ENCODE results near the gene CDC6.

Gene CDC6

DNA sequence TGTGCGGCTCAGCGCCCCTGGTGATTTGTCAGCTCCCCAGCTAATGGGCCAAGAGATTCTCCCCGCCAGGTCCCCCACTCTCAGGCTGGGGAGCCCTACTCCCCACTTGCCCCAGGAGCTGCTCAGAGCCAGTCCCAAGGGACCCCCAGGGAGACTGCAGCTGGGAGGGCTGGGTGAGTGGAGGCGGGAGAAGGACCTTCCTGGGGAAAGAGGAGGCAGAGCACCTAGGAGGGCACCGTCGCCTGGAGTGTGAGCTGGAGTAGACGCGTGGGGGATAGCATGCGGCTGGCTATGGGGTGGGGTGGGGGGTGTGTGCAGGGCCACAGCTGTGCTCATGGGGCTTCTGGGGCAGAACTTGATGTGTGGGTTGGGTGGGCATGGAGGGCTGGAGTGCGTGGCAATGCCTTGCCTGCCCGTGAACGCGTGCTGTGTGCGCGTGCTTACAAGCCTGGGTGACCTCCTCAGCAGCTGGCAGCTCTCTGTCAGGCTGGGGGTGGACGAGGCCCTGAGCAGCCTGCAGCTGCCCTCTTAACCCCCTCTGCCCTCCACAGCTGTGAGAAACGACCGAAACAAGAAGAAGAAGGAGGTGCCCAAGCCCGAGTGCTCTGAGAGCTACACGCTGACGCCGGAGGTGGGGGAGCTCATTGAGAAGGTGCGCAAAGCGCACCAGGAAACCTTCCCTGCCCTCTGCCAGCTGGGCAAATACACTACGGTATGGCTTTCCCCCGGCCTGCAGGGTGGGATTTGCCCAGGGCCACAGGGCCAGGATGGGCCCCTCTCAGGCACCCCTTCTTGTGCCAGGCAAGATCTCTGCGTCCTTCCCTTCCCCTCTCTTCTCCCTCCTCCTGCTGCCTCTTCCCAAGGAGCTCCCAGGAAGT is 63.9 kb downstream of the CDC6 start:
- no peak for DNase-seq (ENCODE audit: low read depth in 2 of 2)

DNA sequence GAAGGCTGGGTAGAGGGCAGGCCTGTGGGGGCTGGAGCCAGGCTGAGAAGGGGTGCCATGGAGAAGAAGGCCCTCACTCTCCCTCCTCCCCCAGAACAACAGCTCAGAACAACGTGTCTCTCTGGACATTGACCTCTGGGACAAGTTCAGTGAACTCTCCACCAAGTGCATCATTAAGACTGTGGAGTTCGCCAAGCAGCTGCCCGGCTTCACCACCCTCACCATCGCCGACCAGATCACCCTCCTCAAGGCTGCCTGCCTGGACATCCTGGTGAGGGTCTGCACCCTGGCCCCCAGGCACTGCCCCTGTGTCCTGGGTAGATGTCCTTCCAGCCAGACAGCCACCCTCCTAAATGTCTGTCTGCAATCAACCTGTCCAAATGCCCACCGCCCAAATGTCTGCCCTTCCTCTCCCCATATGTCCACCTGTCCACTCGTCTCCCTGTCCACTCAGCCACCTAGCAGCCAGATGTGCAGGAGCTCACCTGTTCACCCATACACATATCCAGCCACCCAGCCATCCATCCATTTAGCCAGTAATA is 64.6 kb downstream of the CDC6 start:
- no peak for DNase-seq (ENCODE audit: low read depth in 2 of 2)

DNA sequence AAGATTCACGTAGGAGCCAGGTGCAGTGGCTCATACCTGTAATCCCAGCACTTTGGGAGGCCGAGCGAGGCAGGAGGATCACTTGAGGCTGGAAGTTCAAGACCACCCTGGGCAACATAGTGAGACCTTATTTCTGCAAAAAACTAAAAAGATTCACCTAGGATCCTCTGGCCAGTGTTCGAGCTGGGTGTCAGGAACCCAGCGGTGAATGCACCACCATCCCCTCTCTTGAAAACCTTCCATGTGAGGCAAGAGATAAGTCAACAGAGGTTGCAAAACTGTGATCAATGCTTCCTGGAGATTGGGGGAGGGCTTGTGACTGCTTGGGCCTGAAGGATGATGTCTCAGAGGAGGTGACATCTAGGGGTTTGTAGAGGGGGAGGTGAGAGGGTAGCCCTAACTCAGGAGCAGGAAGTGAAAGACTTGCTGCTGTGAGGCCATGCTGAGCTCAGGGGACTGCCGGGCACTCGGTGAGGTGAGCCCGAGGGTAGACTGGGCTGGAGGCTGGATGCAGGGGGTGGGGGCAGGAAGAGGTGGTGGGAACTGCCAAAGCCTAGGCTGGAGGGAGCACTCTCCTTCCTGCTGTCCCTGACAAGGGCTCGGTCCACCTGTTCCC is 65.2 kb downstream of the CDC6 start:
- no peak for DNase-seq (ENCODE audit: low read depth in 2 of 2)

All from stimulated activated CD8-positive, alpha-beta memory T cell treated with anti-CD3 and anti-CD28 coated beads, Interleukin-2, amount 100 ng/mL, for 1 hour (primary cell).